Neural crest cell (in vitro differentiated cells): ENCODE results near the gene PHC1. TPM values are rescaled to one million over a fixed set of nuclear protein-coding genes. Genes with fewer than 3 reads are reported as not detected.

Experiments used
- DNase-seq: peaks from one replicate; pipeline ENCODE4 v3.0.0; 2021; ENCODE audit warnings: low read depth, mixed read lengths, low spot score
- H3K27ac Mint-ChIP-seq: one replicate; pipeline ENCODE4 v1.8.0; 2021; ENCODE audit warnings: mild to moderate bottlenecking, mixed read lengths; ENCODE audit not compliant: unreplicated experiment
- H3K27me3 Mint-ChIP-seq: 2 replicates; pipeline ENCODE4 v1.8.0; 2021; ENCODE audit warnings: low read depth, mild to moderate bottlenecking, mixed read lengths
- H3K36me3 Mint-ChIP-seq: 2 replicates; pipeline ENCODE4 v1.8.0; 2021; ENCODE audit warnings: low read depth, mild to moderate bottlenecking, mixed read lengths
- H3K4me1 Mint-ChIP-seq: 2 replicates; pipeline ENCODE4 v1.8.0; 2021; ENCODE audit warnings: mixed read lengths
- H3K4me3 Mint-ChIP-seq: one replicate; pipeline ENCODE4 v1.8.0; 2021; ENCODE audit warnings: mild to moderate bottlenecking, mixed read lengths
- H3K9me3 Mint-ChIP-seq: 2 replicates; pipeline ENCODE4 v1.8.0; 2021; ENCODE audit warnings: mixed read lengths
- total RNA-seq: library from RNA; stranded (reverse); gene quantifications from 2 replicates; pipeline ENCODE4 v1.2.1, GENCODE V29; 2021
- TF ChIP-seq, protein P1 (sequence below): fragments of 200-600 bp; sonication (generic); conservative IDR thresholded peaks from 2 replicates; pipeline ENCODE4 v1.5.0; 2021; ENCODE audit warnings: antibody characterized with exemption, mild to moderate bottlenecking

PHC1 gene
- total RNA-seq, 1 donor from 2014 or later = 108 TPM

DNA sequence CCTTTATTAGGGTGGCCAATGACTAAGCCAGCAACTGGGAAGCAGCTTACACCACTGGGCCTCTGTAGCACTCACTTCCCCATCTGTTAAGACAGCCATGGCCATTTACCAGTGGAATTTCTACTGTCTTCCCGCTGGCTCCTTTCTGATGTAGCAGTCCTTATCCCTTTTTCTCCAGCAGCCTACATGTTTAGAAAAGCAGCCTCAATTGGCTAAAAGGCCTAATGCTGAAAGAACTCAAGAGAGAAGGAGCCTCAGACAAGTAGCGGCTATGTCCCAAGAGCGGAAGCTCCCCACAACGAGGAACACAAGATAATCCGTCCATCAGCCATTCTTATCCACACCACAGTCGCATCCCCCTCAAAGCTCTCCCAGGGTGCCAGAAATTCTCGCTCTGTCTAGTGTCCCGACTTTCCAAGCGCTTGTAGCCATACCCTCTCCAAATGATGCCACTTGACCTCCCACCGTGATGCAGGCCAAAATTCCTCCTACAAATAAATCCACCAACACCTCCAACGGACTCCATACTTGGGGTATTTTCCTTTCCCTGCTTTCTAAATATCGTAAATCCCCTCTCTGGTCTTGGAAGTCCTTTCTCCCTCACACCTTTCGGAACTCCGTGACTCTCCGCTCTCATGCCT is 34.5 kb downstream of the PHC1 start:
- no peak for DNase-seq
- H3K4me3 Mint-ChIP-seq = peak overlapping the region; percentile 99
- TF ChIP-seq, protein P1, sequence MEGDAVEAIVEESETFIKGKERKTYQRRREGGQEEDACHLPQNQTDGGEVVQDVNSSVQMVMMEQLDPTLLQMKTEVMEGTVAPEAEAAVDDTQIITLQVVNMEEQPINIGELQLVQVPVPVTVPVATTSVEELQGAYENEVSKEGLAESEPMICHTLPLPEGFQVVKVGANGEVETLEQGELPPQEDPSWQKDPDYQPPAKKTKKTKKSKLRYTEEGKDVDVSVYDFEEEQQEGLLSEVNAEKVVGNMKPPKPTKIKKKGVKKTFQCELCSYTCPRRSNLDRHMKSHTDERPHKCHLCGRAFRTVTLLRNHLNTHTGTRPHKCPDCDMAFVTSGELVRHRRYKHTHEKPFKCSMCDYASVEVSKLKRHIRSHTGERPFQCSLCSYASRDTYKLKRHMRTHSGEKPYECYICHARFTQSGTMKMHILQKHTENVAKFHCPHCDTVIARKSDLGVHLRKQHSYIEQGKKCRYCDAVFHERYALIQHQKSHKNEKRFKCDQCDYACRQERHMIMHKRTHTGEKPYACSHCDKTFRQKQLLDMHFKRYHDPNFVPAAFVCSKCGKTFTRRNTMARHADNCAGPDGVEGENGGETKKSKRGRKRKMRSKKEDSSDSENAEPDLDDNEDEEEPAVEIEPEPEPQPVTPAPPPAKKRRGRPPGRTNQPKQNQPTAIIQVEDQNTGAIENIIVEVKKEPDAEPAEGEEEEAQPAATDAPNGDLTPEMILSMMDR = no peak
- H3K4me1 Mint-ChIP-seq = peaks cover 41% of the 10 kb centered on the region
- H3K27ac Mint-ChIP-seq = peak overlapping the region; percentile 90
- H3K27me3 Mint-ChIP-seq = no peaks in the 10 kb centered on the region
- peaks cover 7% of the 10 kb centered on the region for H3K9me3 Mint-ChIP-seq
- H3K36me3 Mint-ChIP-seq = peaks cover 11% of the 10 kb centered on the region

- H3K9me3 Mint-ChIP-seq = peaks cover 10% of the 10 kb centered on the region
- H3K4me3 Mint-ChIP-seq = peak within 1 kb of the TSS; percentile 99
- H3K27me3 Mint-ChIP-seq = no peaks in the 10 kb centered on the region
- DNase-seq = peak; percentile 84
- TF ChIP-seq, protein P1 = peak; percentile 67
- peaks cover 16% of the 10 kb centered on the region for H3K36me3 Mint-ChIP-seq
- peaks cover 41% of the 10 kb centered on the region for H3K4me1 Mint-ChIP-seq
- H3K27ac Mint-ChIP-seq = peak within 1 kb of the TSS; percentile 90
Observed at GRCh38 chr12:8949342-8950220, 35.3 kb downstream of the PHC1 start, which contains the start of gene M6PR. TSS of gene M6PR (minus strand) at chr12:8949645. CDS start at chr12:8946404, 3,241 bp downstream.

GRCh38 chr12:8950221-8950527 is 35.9 kb downstream of the PHC1 start:
- Mint-ChIP-seq H3K27ac (peak overlapping the region; percentile 90), H3K36me3 (peaks cover 16% of the 10 kb centered on the region), H3K27me3 (no peaks in the 10 kb centered on the region), H3K4me1 (peaks cover 41% of the 10 kb centered on the region), H3K9me3 (peaks cover 10% of the 10 kb centered on the region), H3K4me3 (peak overlapping the region; percentile 99)
- DNase-seq = no peak
- TF ChIP-seq, protein P1 = peak; percentile 36

DNA sequence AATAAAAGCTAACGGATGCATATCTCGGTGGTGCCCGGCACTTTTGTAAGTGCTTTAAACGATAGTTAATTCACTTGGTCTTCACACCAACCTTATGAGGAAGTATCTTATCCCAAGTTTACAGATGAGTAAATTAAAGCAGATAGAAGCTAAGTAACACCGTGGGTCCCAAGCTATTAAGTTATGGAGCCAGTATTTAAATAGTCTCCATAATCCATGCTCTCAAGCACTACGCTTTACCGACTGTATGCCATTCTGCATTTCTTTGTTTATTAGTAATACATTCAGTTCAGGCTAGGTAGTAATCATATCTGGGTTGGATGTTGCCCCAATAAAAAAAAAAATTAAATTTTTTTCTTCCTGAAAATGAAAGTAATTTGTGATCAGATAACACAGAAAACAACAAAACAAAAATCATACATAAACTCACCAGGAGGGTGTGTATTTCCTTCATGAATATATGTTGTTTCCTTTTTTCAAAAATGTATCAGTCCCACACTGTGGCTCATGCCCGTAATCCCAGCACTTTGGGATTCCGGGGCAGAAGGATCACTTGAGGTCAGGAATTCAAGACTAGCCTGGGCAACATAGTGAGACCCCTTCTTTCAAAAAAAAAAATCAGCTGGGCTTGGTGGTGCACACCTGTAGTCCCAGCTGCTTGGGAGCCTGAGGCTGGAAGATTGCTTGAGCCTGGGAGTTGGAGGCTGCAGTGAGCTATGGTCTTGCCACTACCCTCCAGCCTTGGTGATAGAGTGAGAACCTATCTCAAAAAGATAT is 36.6 kb downstream of the PHC1 start:
- Mint-ChIP-seq H3K27me3 (no peaks in the 10 kb centered on the region), H3K36me3 (peaks cover 16% of the 10 kb centered on the region), H3K9me3 (peaks cover 10% of the 10 kb centered on the region), H3K27ac (peak overlapping the region; percentile 90), H3K4me3 (peak overlapping the region; percentile 99), H3K4me1 (peaks cover 41% of the 10 kb centered on the region)
- DNase-seq = no peak
- TF ChIP-seq, protein P1 = peak; percentile 46

- H3K36me3 Mint-ChIP-seq = peaks cover 20% of the 10 kb centered on the region
- no peak for DNase-seq
- TF ChIP-seq, protein P1 = no peak
Observed at GRCh38 chr12:8951744-8952143, 37.4 kb downstream of the PHC1 start.

More at GRCh38 chr12:8951744-8952143, 37.4 kb downstream of the PHC1 start:
- Mint-ChIP-seq H3K9me3 (peaks cover 10% of the 10 kb centered on the region), H3K4me1 (peaks cover 35% of the 10 kb centered on the region), H3K27ac (no peak overlapping the region), H3K27me3 (no peaks in the 10 kb centered on the region), H3K4me3 (peak overlapping the region; percentile 74)
